ENCODE results near the gene PI16.
"Not testable (repeated sequence)": the region's sequence is repeated elsewhere in the genome, so short reads cannot be mapped to it uniquely, and the experiment has no call there.

PI16 gene

DNA sequence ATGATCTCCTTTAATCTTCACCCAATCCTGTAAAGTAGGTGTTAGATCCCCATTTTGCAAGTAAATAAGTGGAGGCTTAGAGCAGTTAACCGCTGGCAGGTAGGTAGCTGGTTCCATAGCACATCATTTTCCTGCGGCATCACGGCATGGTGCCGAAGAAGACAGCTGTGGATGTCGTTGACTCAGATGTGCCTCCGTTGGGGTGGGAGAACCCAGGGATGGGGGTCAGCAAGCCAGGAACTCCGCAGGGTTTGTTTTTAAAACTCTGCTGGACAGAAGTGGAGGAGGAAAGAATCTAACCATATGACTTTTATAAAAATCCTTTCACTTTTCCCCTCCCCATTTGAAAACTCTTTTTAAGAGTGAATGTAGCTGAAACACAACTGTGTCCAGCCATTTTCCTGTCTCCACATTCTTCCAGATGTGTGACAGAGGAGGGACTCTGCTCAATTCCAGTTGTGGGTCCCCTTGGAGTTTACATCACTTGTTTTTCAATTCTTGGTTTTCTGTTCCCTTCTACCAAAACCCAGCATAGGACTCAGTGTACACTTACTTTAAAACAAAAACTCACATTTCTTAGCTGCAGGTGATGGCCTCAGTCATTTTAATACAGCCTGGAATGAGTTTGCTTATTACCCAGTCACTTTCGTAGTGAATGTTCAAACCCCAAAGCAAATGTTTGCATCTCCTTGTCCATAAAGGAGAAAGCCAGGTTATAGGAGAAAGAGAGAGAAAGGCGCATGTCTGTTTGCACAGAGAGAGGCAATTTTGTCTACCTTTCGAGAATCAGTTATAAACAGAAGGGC lies 27.6 kb upstream of the PI16 start:
- intact Hi-C loops (cut with DNase I): no loop called here
- DNase-seq: no peak

GRCh38 chr6:36927691-36928546 lies 26.6 kb upstream of the PI16 start:
- intact Hi-C loops (cut with DNase I): no loop called here
- DNase-seq: no peak

- DNase-seq: no peak
- intact Hi-C loops (cut with DNase I): no loop called here
Observed at GRCh38 chr6:36928547-36928918, 26.0 kb upstream of the PI16 start.

GRCh38 chr6:36929152-36929551 lies 25.4 kb upstream of the PI16 start:
- intact Hi-C loops (cut with DNase I): no loop called here
- no peak for DNase-seq

GRCh38 chr6:36929607-36930006 lies 24.9 kb upstream of the PI16 start:
- no peak for DNase-seq
- intact Hi-C loops (cut with DNase I): no loop called here

- DNase-seq: no peak
- intact Hi-C loops (cut with DNase I): no loop called here
Observed at GRCh38 chr6:36930483-36930882, 24.1 kb upstream of the PI16 start.

GRCh38 chr6:36933102-36933501 lies 21.4 kb upstream of the PI16 start:
- no peak for DNase-seq
- intact Hi-C loops (cut with DNase I): no loop called here

- intact Hi-C loops (cut with DNase I): no loop called here
- peak in 1 of 42 donors; percentile 33 for DNase-seq
Observed at GRCh38 chr6:36933519-36933918, 21.0 kb upstream of the PI16 start.

GRCh38 chr6:36934901-36935300 lies 19.6 kb upstream of the PI16 start:
- intact Hi-C loops (cut with DNase I): no loop called here
- DNase-seq: no peak

DNA sequence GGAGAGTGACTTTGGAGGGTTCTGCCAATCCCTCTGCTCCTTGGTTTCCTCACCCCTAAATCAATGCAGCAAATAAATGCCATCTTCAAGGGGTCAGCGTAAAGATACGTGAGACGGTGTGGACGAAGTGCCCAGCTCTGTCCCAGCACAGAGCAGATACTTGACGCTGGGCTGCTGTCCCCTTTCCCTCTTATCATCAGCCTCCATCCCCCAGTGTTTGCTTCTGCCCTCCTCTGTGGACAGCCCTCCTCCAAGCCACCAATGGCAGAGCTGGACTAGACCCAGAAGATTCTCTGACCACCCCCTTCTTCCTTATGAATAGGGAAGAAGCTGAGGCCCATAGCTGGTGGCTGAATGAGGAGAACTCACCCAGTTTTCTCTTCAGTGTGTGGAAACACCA lies 17.7 kb upstream of the PI16 start:
- peak in 1 of 42 donors; percentile 1 for DNase-seq
- intact Hi-C loops (cut with DNase I): no loop called here

GRCh38 chr6:36937896-36938295 lies 16.6 kb upstream of the PI16 start:
- no peak for DNase-seq
- intact Hi-C loops (cut with DNase I): no loop called here

DNA sequence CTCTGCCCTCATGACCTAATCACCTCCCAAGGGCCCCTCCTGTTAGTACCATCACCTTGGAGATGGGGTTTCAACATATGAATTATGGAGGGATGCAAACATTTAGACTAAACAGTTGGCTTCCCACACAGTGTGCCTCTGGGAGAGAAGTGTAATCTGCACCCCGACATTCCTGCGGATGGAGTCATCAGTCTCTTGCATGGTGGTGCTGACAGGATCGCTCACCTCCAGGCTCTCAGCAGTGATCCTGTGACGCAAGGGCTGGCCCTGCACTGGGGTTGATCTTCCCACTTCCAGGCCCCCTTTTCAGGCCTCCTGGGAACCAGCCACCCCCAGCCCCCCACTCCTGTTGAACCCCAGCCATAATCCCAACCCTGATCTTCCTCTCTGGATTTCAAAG lies 16.0 kb upstream of the PI16 start:
- peak in 1 of 42 donors; percentile 19 for DNase-seq
- intact Hi-C loops (cut with DNase I): no loop called here

GRCh38 chr6:36939005-36939404 lies 15.5 kb upstream of the PI16 start:
- intact Hi-C loops (cut with DNase I); DNase-seq: not testable (repeated sequence)

- DNase-seq: peak in 1 of 42 donors; percentile 36
- intact Hi-C loops (cut with DNase I): no loop called here
Observed at GRCh38 chr6:36940027-36940426, 14.5 kb upstream of the PI16 start.

DNA sequence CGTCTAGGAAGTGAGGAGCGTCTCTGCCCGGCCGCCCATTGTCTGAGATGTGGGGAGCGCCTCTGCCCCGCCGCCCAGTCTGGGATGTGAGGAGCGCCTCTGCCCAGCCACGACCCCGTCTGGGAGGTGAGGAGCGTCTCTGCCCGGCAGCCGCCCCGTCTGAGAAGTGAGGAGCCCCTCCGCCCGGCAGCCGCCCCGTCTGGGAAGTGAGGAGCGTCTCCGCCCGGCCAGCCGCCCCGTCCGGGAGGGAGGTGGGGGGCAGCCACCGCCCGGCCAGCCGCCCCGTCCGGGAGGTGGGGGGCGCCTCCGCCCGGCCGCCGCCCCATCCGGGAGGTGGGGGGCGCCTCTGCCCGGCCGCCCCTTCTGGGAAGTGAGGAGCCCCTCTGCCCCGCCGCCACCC lies 13.0 kb upstream of the PI16 start:
- peak in 1 of 42 donors; percentile 7 for DNase-seq
- intact Hi-C loops (cut with DNase I): not testable (repeated sequence)

DNA sequence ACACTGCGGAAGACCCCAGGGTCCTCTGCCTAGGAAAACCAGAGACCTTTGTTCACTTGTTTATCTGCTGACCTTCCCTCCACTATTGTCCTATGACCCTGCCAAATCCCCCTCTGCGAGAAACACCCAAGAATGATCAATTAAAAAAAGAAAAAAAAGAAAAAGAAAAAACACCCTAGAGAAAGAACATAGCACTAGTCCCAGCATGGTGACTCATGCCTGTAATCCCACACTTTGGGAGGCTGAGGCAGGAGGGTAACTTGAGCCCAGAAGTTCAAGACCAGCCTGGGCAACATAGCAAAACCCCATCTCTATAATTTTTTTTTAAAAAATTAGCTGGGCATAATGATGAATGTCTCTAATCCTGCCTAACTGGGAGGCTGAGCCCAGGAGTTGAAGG lies 12.2 kb upstream of the PI16 start:
- intact Hi-C loops (cut with DNase I); DNase-seq: not testable (repeated sequence)

- DNase-seq: peak in 1 of 42 donors; percentile 37
- intact Hi-C loops (cut with DNase I): no loop called here
Observed at GRCh38 chr6:36944650-36945049, 9.9 kb upstream of the PI16 start.

GRCh38 chr6:36945301-36945700 lies 9.2 kb upstream of the PI16 start:
- intact Hi-C loops (cut with DNase I): no loop called here
- no peak for DNase-seq

DNA sequence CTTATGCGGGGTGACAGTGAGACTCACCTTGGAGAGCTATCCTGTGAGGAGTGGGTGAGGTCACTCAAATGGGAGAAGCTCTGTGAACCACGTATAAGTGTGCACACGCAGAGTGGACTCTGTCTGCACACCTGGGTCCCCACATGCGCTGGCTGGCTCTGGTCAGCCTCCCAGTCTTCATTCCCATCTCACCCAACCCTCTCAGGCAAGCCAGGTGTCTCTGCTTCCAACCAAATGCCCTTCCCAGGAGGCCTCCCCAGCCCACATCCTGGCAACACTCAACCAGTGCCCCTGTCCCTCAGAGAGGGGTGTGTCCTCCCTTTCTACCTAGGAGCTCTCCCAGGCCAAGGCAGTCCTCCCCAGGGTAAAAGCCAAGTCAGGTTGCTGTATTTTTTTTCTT lies 8.0 kb upstream of the PI16 start:
- intact Hi-C loops (cut with DNase I): no loop called here
- DNase-seq: peak in 3 of 42 donors; percentile 12 to 19 (median 19)

GRCh38 chr6:36947570-36948351 lies 6.8 kb upstream of the PI16 start:
- intact Hi-C loops (cut with DNase I): no loop called here
- peak in 41 of 42 donors; percentile 26 to 95 (median 84) for DNase-seq

All from head of caudate nucleus (tissue), 42 donors.